RWPE2 (cell line): ENCODE measurements around the gene DUSP2.
A peak's percentile ranks its signal among the peaks of the same experiment; 100 is the strongest.

Source experiments
- ATAC-seq: fragments of 200-7000 bp; cut with Tn5 transposase; 3 replicates; pipeline ENCODE4 v1.9.1; 2021; ENCODE audit warnings: low read depth
- DNase-seq: peaks from one replicate; pipeline ENCODE4 v3.0.0-alpha.2; 2020; ENCODE audit warnings: low spot score
- H3K27ac ChIP-seq: fragments of 450-650 bp; 2 replicates; pipeline ENCODE4 v1.5.1; 2017; ENCODE audit warnings: mild to moderate bottlenecking; ENCODE audit not compliant: poor library complexity, severe bottlenecking
- H3K27me3 ChIP-seq: fragments of 250-450 bp; sonication (Bioruptor Pico); 2 replicates; pipeline ENCODE4 v1.5.1; 2021; ENCODE audit warnings: mild to moderate bottlenecking, moderate library complexity; ENCODE audit not compliant: insufficient read depth, poor library complexity, severe bottlenecking
- H3K36me3 ChIP-seq: fragments of 250-450 bp; sonication (Bioruptor Pico); 2 replicates; pipeline ENCODE4 v1.5.1; 2020; ENCODE audit warnings: low read depth, mild to moderate bottlenecking, moderate library complexity
- H3K4me1 ChIP-seq: fragments of 250-450 bp; sonication (Bioruptor Pico); 2 replicates; pipeline ENCODE4 v1.5.1; 2021; ENCODE audit warnings: mild to moderate bottlenecking, moderate library complexity; ENCODE audit not compliant: insufficient read depth, poor library complexity, severe bottlenecking
- H3K4me3 ChIP-seq: fragments of 250-450 bp; sonication (Bioruptor Pico); 2 replicates; pipeline ENCODE4 v1.5.1; 2021; ENCODE audit warnings: mild to moderate bottlenecking, moderate library complexity; ENCODE audit not compliant: severe bottlenecking
- H3K9me3 ChIP-seq: fragments of 250-450 bp; sonication (Bioruptor Pico); 2 replicates; pipeline ENCODE4 v1.5.1; 2021; ENCODE audit warnings: mild to moderate bottlenecking, moderate library complexity; ENCODE audit not compliant: severe bottlenecking
- CTCF ChIP-seq: fragments of 450-650 bp; IDR thresholded peaks from one replicate; pipeline ENCODE4 v1.5.1; 2017; ENCODE audit warnings: mild to moderate bottlenecking, moderate library complexity; ENCODE audit not compliant: poor library complexity, severe bottlenecking

The DUSP2 gene

GRCh38 chr2:96140941-96141623, 4.2 kb downstream of the DUSP2 start:
- Histone ChIP-seq H3K4me3 (no peak overlapping the region), H3K27ac (no peak overlapping the region), H3K36me3 (no peaks in the 10 kb centered on the region), H3K27me3 (no peaks in the 10 kb centered on the region), H3K9me3 (no peaks in the 10 kb centered on the region), H3K4me1 (no peaks in the 10 kb centered on the region)
- DNase-seq (no peak), ATAC-seq (no peak)
- no peak for TF ChIP-seq CTCF

GRCh38 chr2:96139181-96139758, 6.0 kb downstream of the DUSP2 start:
- H3K27ac ChIP-seq, result no peak overlapping the region

GRCh38 chr2:96138179-96139145, 6.8 kb downstream of the DUSP2 start, which contains the start of gene ASTL:
Gene ASTL, minus strand, starts transcription at chr2:96138502. Its CDS starts 66 bp downstream, at chr2:96138436.
- H3K4me1 ChIP-seq, result no peaks in the 10 kb centered on the region
- H3K27ac ChIP-seq, result no peak within 1 kb of the TSS
- no peaks in the 10 kb centered on the region for H3K27me3 ChIP-seq
- ATAC-seq (peak; percentile 63), DNase-seq (no peak)
- H3K4me3 ChIP-seq, result no peak within 1 kb of the TSS
- TF ChIP-seq CTCF, result peak; percentile 41
- no peaks in the 10 kb centered on the region for H3K9me3 ChIP-seq
- no peaks in the 10 kb centered on the region for H3K36me3 ChIP-seq

More at GRCh38 chr2:96139181-96139758, 6.0 kb downstream of the DUSP2 start:
- TF ChIP-seq CTCF, result no peak
- Histone ChIP-seq H3K9me3 (no peaks in the 10 kb centered on the region), H3K4me1 (no peaks in the 10 kb centered on the region), H3K27me3 (no peaks in the 10 kb centered on the region), H3K4me3 (no peak overlapping the region), H3K36me3 (no peaks in the 10 kb centered on the region)
- no peak for ATAC-seq
- DNase-seq, result no peak

GRCh38 chr2:96137321-96138178, 7.7 kb downstream of the DUSP2 start:
- no peak overlapping the region for H3K4me3 ChIP-seq
- H3K4me1 ChIP-seq, result no peaks in the 10 kb centered on the region
- no peak overlapping the region for H3K27ac ChIP-seq
- ATAC-seq (no peak), DNase-seq (no peak)
- H3K9me3 ChIP-seq, result no peaks in the 10 kb centered on the region
- no peak for TF ChIP-seq CTCF
- H3K27me3 ChIP-seq, result no peaks in the 10 kb centered on the region
- no peaks in the 10 kb centered on the region for H3K36me3 ChIP-seq
